NCI-H460 (cell line): Measurements from ENCODE around the gene COG5. TPM values are rescaled to one million over a fixed set of nuclear protein-coding genes. Genes with fewer than 3 reads are reported as not detected.
"Not testable (repeated sequence)": the region's sequence is repeated elsewhere in the genome, so short reads cannot be mapped to it uniquely, and the experiment has no call there.

Experiments used
- DNase-seq: peaks from one replicate; pipeline ENCODE4 v3.0.0-alpha.2; 2016; ENCODE audit warnings: low read depth; ENCODE audit errors: extremely low read depth
- total RNA-seq: library from RNA; depleted of rRNA; stranded (reverse); fragments of >200 nt; shearing (Covaris generic); gene quantifications from 2 replicates; pipeline ENCODE4 v1.2.3, GENCODE V29; 2014

COG5 gene
- total RNA-seq, 1 experiment from 2014 or later = 70.0 TPM

DNA sequence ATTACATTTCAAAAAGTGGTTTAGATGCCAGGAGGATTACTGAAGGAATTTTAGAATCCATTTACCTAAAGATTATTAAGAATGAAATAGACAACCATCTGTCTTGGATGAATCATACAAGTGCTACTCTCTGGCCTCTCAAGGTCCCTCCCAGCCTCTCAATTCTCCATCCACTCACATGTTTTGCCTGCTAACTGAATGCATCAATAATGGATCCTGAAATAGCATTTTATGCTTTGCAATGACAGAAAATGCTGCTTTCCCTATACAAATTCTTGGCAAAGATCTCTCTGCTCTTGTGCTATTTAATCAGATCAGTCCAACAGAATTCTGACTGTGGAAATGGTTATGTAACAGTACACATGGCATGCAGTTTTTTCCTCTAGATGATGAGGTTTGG is 326.9 kb downstream of the COG5 start:
- DNase-seq = no peak

DNA sequence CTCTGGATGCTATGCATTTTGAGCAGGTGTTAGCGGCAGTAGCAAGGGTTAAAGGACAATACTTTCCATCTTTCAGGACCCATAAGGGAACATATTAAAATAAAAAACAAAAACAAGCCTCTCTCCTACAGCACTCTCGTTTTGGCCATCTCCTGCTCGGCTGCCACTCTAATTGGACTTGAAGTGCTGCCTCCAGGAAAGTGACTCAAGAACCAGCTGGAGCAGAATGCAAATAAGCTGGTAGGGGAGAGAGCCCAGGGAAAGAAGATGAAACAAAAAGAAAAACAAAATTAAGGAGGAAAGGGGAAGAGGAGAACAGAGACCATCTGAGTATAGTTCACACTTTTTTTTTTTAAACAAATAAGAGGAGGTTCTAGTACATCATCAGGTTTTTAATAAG is 329.3 kb downstream of the COG5 start:
- DNase-seq = no peak

DNA sequence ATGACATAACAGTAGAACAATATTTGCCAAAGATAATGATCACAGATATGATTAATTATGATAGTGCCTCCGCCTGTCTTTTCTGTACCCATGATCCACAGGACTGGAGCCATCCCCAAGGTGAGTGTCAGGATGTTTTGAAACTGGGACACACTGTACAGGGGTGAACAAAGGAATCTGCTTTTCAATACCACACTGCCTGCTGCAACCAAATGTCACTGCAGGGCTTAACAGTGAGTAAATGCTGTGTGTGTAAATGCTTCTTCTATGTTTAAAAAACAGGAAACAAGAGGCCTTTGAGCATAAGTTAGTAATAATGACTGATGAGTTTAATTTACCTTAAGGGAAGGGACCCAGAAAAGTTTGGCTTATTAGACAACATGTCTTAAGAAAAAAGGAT is 329.7 kb downstream of the COG5 start:
- no peak for DNase-seq

DNA sequence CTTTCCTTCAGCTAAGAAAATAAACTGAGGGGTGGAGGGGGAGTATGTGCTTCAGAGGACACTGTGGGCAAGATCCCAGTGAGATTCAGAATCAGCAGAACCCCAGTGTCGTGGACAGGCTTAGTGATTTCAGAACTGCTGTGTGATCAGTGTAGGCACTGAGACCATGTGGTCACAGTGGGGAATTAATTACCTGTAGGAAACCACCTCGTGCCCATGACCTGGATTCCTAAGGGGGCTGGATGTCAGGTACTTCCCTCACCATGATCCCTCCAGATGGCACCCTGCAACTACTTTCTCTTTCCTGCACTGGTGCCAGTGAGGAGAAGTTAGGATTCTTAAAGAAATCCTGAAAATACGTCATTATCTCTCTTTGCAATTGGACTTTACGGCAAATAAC is 330.5 kb downstream of the COG5 start:
- DNase-seq = no peak

DNA sequence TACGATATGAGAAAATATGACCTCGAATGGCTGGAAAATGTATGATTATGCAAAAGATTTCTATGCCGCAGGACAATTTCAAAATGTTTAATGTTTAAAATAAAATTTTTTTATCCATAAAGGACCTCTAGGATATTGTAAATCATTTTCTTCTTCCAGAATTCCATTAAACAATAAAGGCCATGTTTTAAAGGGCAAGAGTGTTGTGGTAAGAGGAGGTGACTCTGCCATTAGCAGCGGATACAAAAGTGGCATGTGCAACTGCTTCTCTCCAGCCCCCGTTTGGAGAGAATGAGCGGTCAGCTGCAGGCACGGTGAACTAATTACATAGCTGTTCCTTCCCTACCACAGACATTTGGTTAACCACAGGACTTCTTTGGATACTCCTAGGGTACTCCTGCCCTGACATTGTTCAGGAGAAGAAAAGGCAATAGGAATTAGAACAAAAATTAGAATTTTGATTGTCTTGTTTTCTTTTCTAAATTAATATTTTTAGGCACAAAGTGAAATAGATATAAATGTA is 331.1 kb downstream of the COG5 start:
- no peak for DNase-seq

DNA sequence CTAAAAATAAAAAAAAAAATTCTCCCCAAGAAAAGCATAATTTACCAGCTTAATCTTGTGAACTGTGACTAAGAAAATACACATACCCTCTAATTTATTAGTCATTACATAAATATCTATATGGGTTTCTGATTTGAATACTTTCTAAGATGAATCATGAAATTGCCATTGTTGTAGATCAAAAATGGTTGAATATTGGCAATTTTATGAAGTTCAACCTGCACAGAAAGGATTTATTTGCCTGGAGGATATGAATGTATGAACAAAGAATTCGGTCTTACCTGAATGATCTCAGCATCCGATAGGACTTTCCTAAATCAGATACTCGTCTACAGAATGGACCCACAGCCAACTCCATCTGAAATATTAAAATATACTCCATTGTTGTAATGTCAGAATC is 333.4 kb downstream of the COG5 start:
- DNase-seq = no peak

DNA sequence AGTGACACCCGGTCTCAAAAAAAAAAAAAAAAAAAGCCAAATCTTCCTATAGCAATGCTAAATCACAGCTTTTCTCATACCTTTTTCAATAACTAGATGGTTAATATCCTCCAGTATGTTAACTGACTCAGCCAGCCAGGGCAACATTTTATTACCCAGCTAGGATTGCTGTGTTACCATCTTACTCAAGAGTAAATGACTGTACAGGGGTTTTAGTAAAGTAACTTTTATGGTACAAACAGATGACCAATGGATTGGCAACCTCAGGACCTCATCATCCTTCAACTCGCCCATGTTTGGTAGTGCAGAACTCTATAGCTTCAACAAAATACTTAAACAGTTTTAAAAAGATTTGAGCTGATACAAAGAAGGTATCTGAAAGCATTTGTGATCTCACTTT is 335.4 kb downstream of the COG5 start:
- no peak for DNase-seq

DNA sequence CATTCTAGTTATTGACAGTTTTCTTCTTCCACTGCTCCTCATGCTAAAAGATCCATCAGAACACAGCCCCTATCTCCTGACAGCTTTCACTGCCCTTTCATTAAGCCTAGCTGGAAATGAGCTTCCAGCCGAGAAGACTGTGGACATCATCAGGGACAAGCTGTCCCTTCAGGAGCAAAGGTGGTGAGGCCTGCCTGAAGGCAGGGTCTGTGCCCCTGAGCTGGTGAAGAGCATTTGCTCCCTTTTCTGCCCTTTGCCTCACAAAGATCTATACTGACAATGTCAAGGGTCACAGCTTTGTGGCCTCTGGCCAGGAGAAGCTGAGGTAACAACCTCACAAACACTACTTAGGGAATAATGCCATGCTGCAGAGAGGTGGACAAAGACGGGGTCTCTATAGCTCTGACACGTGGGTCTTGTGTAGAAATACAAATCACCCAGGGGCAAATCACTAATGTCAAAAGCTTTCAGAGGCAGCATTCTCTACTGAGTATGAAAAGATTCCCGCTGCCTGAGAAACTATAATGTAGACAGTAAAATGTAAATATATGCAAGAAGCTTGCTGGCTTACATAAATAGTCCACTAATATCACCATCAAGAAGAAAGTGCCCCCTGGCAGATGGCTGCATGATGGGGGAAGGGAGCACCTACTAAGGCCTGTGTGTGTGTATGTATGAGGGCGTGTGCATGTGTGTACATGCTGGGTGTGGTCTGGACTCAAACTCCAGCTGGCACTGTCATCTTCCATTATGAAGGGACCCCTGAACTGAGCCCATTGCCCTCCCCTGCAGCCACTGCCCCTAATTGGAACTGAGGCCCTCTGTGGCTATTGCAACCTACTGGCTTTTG is 339.1 kb downstream of the COG5 start:
- no peak for DNase-seq

DNA sequence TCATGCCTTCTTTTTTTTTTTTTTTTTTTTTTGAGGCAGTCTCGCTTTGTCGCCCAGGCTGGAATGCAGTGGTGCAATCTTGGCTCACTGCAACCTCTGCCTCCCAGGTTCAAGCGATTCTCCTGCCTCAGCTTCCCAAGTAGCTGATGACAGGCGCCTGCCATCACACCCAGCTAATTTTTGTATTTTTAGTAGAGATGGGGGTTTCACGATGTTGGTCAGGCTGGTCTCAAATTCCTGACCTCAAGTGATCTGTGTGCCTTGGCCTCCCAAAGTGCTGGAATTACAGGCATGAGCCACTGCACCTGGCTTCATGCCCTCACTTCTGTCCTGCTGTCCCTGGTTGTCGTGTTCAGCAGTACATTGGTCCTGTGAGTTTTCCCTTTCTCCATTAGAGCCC is 342.9 kb downstream of the COG5 start:
- not testable (repeated sequence) for DNase-seq

DNA sequence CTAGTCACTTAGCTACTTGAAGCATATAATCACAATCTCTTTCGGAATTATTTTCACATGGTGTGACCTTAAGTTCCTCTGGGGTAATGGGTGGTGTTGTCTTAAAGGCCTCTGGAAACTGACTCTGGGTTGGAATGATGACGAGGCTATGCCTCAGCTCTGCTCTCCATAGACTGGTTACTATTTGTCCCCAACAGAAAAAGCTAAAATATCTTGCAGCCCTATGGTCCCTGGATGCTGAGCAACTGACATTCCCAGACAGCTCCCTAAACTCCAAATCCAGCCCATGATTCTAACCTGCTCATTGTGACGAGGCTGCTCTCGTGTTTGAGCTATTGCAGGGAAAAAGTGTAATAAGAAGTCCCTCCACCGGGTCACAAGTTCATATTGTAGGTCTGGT is 343.4 kb downstream of the COG5 start:
- DNase-seq = no peak

DNA sequence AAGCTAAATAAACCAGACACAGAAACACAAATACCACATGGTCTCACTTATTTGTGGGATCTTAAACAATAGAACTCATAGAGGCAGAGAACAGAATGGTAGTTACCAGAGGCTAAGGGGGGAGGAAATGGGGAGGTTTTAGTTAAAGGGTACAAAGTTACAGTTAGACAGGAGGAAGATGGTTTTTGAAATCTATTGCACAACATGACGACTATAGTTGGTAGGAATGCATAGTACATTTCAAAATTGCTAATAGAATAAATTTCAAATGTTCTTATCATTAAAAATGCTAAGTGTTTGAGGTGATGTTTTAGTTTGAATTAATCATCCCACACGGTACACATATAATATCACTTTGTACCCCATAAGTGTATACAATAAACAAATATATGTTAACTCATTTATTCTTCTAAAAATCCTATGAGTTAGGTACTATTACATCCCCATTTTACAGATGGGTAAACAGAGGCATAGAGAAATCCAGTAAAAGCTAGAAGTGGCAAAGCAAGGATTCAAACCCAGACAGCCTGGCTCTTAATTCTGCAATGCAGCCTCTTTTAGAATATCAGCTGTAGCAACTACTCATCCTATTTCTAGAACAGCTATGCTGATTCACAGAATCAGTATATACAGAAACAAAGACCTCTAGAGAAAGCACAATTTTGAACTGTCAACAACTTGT is 344.0 kb downstream of the COG5 start:
- DNase-seq = no peak

DNA sequence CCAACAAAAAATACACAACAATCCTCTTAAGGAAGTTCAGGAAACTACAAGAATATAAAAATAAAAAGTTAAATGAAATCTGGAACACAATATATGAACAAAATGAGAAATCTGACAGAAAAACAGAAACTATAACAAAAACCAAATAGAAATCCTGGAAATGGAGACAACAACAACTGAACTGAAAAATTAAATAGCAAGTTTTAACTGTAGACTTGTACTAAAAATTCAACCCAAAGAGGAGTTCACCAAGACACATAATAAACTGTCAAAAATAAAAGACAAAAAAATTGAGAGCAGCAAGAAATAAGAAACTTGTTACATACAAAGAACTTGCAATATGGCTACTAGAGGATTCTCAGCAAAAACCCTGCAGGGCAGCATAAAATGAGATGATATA is 349.8 kb downstream of the COG5 start:
- no peak for DNase-seq

DNA sequence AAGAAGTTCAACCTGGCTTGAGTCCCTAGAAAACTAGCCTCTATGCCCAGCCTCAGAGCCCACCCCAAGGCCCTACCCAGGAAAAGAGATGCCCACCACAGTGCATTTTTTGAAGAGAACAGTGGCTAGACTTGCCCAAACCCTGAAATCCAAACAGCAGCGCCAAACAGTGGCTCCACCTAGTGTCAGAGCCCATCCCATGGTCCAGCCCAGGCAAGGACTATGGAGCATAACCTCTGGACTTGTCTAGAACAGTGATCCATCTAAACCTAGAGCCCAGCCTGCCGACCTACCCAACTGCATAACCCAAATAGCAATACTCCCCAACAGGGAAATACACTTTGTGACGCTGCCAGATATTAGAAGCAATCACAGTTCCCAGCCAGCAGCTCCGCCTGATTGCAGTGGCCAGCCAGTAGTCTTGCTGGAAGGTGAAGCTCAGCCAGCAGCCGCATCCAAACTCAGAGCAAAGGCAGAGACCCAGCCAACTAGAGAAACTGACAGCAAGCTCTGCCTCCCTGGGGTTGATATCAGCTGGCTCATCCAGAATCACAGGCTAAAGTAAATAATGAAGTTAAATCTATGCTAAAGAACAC is 350.4 kb downstream of the COG5 start:
- no peak for DNase-seq

DNA sequence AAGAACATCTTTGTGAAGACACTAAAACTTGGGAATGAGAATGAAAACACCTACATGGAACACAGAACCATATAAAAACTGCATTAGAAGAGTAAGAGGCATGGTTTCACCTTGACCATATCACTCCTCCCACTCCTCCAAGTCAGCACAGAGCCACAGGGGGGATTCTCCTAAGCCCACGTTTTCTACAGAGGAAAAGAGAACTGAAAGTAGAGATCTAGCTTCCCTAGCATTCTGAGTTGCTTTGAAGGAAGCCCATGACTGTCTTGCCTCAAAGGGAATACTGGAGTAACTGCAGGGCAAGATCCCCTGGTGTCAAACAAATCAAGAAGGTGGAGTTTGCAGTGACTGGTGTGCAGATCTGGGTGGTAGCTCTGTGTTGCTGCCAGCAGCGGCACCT is 351.0 kb downstream of the COG5 start:
- DNase-seq = no peak

DNA sequence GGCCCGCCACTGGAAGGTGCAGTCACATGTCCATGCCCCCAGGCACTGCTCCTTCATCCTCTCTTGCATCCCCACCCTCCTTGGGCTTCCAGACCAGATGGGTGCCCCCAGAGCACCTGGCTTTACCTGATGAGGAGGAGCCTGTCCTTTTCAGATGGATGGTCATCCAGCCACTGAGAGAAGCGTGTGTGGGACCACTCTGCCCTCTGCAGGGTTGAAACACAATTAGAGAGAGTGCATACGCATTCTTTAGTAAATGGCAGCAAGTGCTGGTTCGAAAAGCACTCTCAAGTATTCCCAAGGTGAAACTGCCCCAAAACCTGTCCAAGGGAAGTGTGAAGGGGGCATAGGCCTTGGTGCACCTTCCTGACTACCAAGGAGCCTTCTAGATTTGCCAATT is 353.3 kb downstream of the COG5 start:
- no peak for DNase-seq

DNA sequence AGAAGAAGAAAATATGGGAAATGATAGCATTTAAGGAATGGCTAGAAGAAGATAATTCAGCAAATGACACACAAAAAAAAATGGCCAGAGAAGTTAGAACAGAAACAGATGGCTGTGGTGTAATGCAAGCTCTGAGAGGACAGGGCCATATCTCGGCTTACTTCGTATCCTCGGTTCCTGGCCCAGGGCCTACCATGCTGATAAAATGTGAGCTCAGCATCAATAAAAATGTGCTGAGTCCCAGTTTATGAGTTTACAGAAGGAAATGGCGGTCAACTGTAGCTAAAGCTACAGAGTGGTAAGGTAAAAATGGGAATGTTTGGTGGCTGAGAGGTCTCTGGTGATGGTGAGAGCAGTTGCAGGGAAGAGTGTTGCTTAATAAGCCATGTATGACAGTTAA is 354.2 kb downstream of the COG5 start:
- DNase-seq = no peak

DNA sequence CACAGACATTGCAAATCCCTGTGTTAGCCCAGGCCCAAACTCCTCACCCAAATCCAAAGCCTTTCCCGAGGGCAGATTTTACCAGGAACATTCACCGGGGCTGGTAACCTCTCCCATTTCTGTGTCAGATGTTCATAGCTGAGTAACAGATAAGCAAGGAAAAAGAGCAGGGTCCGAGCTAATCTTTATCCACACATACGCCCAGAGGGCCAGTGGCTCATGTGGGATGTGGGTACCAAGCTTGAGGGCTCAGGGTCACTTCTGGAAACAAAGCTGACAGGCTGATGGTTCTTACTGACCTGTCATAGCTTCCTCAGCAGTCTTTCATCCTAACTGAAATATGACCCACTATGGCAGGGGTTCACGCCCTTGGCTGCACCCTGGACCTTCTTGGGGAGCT is 355.2 kb downstream of the COG5 start:
- no peak for DNase-seq

DNA sequence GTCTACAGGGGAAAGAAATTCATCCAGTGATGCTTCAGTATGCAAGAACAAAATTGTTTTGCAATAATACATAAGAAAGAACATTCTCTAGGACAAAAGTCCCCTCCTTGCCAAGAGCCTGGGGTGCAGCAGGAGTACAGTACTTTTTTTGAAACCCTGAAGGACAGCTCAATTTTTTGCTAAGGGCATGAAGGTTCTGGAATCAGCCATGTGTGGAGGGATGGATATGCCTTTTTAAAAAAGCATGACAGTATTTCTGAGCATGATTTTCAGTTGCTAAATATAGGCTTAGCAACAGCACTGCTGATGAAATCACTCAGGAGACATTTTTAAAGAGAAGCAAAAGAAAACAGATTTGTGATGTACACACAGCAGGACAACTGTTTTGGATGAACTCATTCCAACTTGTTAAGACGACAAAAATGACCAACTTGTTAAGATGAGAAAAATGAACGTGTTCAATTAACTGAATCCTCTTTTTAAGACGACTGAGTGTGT is 355.6 kb downstream of the COG5 start:
- DNase-seq = no peak

DNA sequence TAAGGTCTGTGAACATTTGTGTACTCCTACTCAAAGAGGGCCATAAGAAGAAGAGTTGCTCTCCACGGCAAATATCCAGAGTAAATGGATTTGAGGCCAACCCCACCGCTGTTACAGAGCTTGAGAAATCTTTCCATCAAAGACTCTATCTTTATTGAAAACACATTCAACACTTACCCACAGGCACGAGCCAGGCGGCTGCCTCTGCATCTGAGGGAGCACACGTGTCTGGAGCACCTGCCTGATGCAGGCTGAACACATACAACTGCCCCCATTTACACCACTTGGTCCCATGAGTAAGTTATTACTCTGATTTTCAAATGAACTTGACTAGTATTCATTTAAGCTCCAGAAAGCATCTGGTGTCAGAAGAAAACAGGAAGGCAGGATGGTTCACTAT is 356.3 kb downstream of the COG5 start:
- no peak for DNase-seq

DNA sequence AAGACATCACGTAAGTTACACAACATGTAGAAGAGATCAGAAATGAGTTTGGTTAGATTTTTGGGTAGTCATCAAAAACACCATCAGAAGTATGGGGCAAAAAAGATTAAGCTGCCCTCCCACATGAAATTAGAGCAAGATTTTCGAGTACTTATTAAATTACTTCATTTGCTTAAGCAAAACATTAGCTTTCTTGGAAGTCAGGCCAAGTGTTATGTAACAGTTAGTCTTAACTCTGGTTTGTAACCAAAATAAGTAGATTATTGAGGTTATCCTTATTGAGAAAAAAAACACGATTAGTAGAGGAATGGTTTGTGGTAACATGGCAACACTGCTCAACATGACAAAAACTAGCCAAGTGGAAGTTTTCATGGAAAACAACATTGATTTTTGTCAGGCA is 357.0 kb downstream of the COG5 start:
- DNase-seq = no peak

DNA sequence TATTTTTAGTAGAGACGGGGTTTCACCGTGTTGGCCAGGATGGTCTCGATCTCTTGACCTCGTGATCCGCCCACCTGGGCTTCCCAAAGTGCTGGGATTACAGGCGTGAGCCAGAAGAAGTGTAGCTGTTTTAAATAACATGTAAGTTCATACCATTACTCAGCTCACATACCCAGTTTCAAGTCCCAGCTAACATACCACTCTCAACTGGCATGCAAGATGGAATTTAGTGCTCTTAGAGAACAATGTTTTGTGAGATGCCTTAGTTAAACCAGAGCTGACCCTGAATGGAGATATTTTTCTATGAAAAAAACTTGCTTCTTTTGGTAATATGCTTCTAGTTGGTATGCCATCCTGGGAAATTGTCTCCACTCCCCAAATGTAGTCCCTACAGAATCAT is 357.6 kb downstream of the COG5 start:
- no peak for DNase-seq

DNA sequence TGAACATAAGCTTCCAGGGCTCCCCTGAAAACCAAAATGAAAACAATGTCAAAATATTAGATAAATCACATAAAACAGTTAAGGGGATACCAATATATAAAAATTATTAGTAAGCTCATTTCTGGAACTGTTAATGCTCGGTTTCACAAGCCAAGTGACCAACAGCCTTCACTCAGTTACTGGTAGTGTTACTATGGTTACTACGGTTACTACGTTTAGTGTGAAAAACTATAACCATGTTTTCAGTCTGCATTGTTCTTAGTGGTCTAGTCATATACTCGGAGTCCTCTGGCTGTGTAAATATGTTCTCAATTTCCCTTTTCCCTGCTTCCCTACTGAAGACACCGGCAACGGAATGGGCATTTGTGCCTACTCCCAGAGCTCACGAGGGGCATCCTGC is 360.1 kb downstream of the COG5 start:
- no peak for DNase-seq
